Naive thymus-derived CD8-positive, alpha-beta T cell (primary cell): ENCODE data around the gene ERN1. TPM values are rescaled to one million over a fixed set of nuclear protein-coding genes. Genes with fewer than 3 reads are reported as not detected.
A peak's percentile ranks its signal among the peaks of the same experiment; 100 is the strongest.

Experiments used
- ATAC-seq, 2 donors: fragments of 150-1000 bp; cut with Tn5 transposase in 1 of 2; sonication (Bioruptor Pico), chemical (Tn5 transposase) in 1 of 2; 1 replicate in 1 of 2; 2 replicates in 1 of 2; pipeline ENCODE4 v1.10.0; 2021; ENCODE audit warnings: mild to moderate bottlenecking in 2 of 2, moderate library complexity in 2 of 2
- POLR2A ChIA-PET: fragments of 350-600 bp; sonication (Branson Sonifier 250); formaldehyde crosslinking; loops from one replicate; lab custom pipeline; 2021; ENCODE audit warnings: antibody characterized with exemption; lab: Charles Lee
- DNase-seq, 10 donors: peaks; one replicate each; pipeline versions ENCODE4 v3.0.0 to v3.0.0-alpha.2; 2020 to 2022
- H3K27ac Mint-ChIP-seq, 10 donors: one replicate each; pipeline ENCODE4 v1.8.0; 2020 to 2022; ENCODE audit warnings: mild to moderate bottlenecking in 10 of 10, mixed read lengths in 10 of 10, moderate library complexity in 4 of 10, inconsistent platforms in 1 of 10
- H3K27me3 Mint-ChIP-seq, 5 donors: one replicate each; pipeline ENCODE4 v1.8.0; 2021 to 2022; ENCODE audit warnings: mixed read lengths in 5 of 5
- H3K36me3 Mint-ChIP-seq, 3 donors: one replicate each; pipeline ENCODE4 v1.8.0; 2020 to 2022; ENCODE audit warnings: mixed read lengths in 3 of 3, mild to moderate bottlenecking in 2 of 3, inconsistent platforms in 1 of 3
- H3K4me1 Mint-ChIP-seq, 4 donors: one replicate each; pipeline ENCODE4 v1.8.0; 2021 to 2022; ENCODE audit warnings: mixed read lengths in 4 of 4
- H3K4me3 Mint-ChIP-seq, 10 donors: one replicate each; pipeline ENCODE4 v1.8.0; 2020 to 2022; ENCODE audit warnings: mild to moderate bottlenecking in 10 of 10, mixed read lengths in 10 of 10, moderate library complexity in 6 of 10, inconsistent platforms in 1 of 10
- H3K9me3 Mint-ChIP-seq, 9 donors: one replicate each; pipeline ENCODE4 v1.8.0; 2020 to 2022; ENCODE audit warnings: mixed read lengths in 9 of 9, mild to moderate bottlenecking in 3 of 9, inconsistent platforms in 1 of 9, moderate library complexity in 1 of 9
- polyA plus RNA-seq, 3 donors: library from polyadenylated mRNA; unstranded; fragments of 300-500 nt; fragmentation: Illumina TruSeq; gene quantifications; one replicate each; pipeline ENCODE4 v1.2.3, GENCODE V29; 2021
- total RNA-seq, 8 experiments: library from RNA in 2 of 8; stranded (reverse) in 2 of 8; gene quantifications; one replicate each; pipeline ENCODE4 v1.2.3 and lab custom pipeline; 2021 to 2026

Gene ERN1
- total and polyA plus RNA-seq, 5 experiments from 2014 or later = 9.3 to 24.0 (median 21.2) TPM

DNA sequence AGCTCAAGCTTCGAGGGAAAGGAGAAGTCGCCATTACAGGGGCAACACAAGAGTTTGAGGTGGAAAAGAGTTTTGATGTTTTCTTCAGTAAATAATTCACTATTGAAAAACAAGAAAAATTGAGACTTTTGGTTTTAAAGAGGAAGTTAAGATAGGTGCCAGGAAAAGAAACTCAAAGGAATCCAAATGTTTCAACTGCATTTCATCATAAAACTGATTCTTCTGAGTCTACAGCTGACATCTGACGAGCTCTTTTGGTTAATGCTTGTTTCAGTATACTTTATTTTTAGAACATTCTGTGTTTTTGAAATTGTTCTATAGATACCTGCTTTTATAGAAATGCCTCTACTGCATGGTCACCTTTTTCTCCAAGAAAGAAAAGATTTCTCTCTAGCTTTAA is 54.0 kb downstream of the ERN1 start:
- POLR2A ChIA-PET = no interaction called here
- Mint-ChIP-seq H3K27ac (peak overlapping the region in 4 of 10 donors; percentile 48 to 83 (median 66)), H3K9me3 (peaks cover 0 to 2% (median 0%) of the 10 kb centered on the region in 9 donors), H3K4me3 (no peak overlapping the region), H3K36me3 (peaks cover 12 to 48% (median 36%) of the 10 kb centered on the region in 3 donors), H3K27me3 (no peaks in the 10 kb centered on the region), H3K4me1 (peaks cover under 1 to 48% (median 7%) of the 10 kb centered on the region in 4 donors)
- DNase-seq (no peak), ATAC-seq (no peak)

DNA sequence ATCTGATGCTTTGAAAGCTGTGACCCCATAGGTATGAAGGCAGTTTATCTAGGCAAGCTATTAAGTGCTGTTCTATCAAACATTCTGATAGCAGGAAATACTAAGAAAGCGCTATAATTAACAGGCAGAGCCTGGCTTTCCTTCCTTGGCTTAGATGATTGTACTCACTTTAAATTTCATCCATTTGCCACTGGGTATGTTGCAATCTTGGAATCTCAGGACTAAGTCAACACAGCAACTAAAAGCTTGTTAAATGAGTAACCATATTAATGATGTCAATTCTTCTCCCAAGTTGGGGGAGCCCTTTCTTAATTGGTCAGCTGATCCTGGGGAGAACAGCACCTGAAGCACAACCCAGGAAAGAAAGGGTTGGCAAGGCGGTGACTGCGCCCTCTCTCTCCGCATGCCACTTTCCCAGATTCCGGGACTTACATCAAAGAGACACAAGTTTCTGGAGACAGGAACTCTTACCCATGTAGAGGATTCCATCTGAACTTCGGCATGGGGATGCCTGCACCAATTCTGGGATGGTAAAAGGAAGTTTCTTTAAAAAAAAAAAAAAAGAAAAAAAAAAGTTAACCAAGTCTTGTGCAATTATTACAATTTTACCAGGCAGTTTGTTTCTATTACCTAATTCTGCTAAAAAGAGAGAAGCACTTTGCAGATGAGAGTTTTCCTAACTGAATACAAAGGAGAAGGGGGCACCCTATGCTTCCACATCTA is 55.1 kb downstream of the ERN1 start:
- ATAC-seq = no peak
- POLR2A ChIA-PET = no interaction called here
- no peak for DNase-seq
- Mint-ChIP-seq H3K4me3 (no peak overlapping the region), H3K27me3 (no peaks in the 10 kb centered on the region), H3K36me3 (peaks cover 22 to 58% (median 47%) of the 10 kb centered on the region in 3 donors), H3K9me3 (peaks cover 3 to 13% (median 8%) of the 10 kb centered on the region in 9 donors), H3K4me1 (peaks cover 0 to 39% (median 3%) of the 10 kb centered on the region in 4 donors), H3K27ac (peak overlapping the region in 1 of 10 donors; percentile 68)

DNA sequence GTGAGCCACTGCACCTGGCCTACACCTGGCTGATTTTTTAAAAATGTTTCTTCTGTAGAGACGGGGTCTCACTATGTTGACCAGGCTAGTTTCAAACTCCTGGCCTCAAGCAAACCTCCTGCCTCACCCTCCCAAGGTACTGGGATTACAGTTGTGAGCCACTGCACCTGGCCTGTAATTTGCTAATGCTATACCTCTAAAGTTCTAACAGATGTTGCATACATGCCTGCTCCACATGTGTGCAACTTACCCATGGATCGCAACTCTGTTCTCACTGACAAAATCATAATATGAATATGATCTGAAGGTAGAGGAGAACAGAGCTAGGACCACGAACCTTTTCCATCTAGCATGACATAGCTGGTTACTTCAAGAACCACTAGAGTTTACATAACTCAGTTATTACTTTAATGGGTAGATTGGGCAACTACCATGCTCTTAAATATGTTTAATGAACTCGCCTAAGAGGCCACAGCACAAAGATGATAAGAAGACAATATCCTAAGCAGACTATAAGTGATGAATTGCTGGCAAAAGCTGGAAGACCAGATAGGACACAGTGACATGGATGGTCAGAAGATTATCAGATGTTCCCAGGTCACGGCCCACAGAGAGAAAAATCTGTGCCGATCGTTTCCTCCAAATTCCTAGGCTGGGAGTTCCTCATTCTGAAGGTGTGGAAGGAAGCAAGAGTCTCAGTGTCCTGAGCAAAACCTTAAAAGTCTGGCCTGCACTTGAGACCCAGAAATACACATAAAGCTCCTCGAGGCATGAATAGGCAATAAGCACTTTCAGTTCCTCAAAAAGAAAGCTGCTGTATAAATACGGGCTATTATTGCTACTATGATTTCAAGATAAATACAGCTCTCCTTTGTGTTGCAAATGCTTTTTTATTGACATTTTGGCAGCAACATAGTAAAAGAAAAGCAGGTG is 55.9 kb downstream of the ERN1 start:
- no peak overlapping the region for H3K4me3 Mint-ChIP-seq
- ATAC-seq = no peak
- no peaks in the 10 kb centered on the region for H3K27me3 Mint-ChIP-seq
- peaks cover 30 to 66% (median 52%) of the 10 kb centered on the region in 3 donors for H3K36me3 Mint-ChIP-seq
- H3K4me1 Mint-ChIP-seq = peaks cover 0 to 39% (median 3%) of the 10 kb centered on the region in 4 donors
- no peak for DNase-seq
- peak overlapping the region in 1 of 10 donors; percentile 68 for H3K27ac Mint-ChIP-seq
- H3K9me3 Mint-ChIP-seq = peaks cover 3 to 21% (median 15%) of the 10 kb centered on the region in 9 donors
- POLR2A ChIA-PET = no interaction called here

DNA sequence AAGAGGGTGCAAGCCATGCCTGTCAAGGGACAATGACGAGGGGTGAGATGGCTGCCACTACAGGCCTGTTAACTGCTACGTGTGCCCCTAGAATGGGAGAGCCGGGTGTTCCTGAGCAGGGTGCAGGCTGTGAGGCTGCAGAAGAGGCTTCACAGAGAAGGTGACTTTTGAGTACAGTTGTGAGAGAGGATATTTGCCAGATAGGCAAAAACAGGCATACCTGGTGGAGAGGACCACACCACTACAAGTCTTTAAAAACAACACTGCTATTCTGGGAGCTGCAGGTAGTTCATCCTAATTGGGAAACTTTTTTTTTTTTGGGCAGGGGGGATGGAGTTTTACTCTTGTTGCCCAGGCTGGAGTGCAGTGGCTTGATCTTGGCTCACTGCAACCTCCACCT is 58.8 kb downstream of the ERN1 start:
- POLR2A ChIA-PET = no interaction called here
- peak overlapping the region in 2 of 10 donors; percentile 24 to 78 for H3K27ac Mint-ChIP-seq
- H3K36me3 Mint-ChIP-seq = peaks cover 35 to 73% (median 68%) of the 10 kb centered on the region in 3 donors
- peaks cover 8 to 28% (median 15%) of the 10 kb centered on the region in 9 donors for H3K9me3 Mint-ChIP-seq
- no peak for ATAC-seq
- no peak for DNase-seq
- H3K27me3 Mint-ChIP-seq = no peaks in the 10 kb centered on the region
- no peak overlapping the region for H3K4me3 Mint-ChIP-seq
- H3K4me1 Mint-ChIP-seq = peaks cover 3 to 47% (median 20%) of the 10 kb centered on the region in 4 donors

DNA sequence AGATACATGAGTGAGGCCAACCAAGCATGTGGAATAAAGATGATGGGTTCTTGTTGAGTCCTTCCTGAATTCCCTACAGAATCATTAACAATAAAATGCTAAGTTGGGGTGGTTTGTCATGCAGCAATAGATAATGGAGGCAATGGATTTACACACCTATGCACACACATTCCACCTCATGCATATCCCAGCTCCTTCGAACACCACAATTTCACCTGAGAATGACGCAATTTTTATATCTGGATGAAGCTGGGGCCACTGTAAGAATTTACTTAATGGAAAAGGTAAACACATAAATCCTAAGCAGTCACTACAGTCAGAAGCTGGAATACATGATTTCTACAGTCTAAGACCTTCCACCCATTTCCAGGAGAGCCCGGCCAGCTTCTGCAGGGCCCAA is 59.7 kb downstream of the ERN1 start:
- DNase-seq = no peak
- H3K36me3 Mint-ChIP-seq = peaks cover 35 to 70% (median 68%) of the 10 kb centered on the region in 3 donors
- POLR2A ChIA-PET = interaction anchor here (0.6 kb wide), 1 partner anchor 58 kb away, joined by 3 read pairs; no protein-coding TSS in a partner anchor
- peak overlapping the region in 1 of 10 donors; percentile 78 for H3K27ac Mint-ChIP-seq
- H3K9me3 Mint-ChIP-seq = peaks cover 8 to 28% (median 15%) of the 10 kb centered on the region in 9 donors
- no peak for ATAC-seq
- no peak overlapping the region for H3K4me3 Mint-ChIP-seq
- peaks cover 3 to 46% (median 23%) of the 10 kb centered on the region in 4 donors for H3K4me1 Mint-ChIP-seq
- no peaks in the 10 kb centered on the region for H3K27me3 Mint-ChIP-seq

DNA sequence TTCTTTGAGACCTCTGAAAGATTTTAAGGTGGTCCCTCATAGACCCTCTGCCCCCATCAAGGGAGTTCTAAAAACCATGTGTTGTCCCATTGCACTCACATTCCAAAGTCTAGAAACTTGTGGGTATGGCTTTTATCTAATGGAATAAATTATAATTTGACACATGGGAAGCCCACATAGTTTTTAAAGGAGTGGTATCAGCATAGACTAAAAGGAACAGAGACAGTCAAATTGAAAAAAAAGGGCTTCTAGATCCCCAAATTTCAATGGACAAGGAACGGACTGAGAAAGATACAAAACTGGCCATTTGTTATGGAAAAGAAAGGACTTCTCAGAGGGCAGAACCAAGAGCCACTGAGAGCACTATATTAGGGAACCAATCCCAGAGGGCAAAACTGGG is 60.8 kb downstream of the ERN1 start:
- H3K36me3 Mint-ChIP-seq = peaks cover 35 to 75% (median 64%) of the 10 kb centered on the region in 3 donors
- ATAC-seq (no peak), DNase-seq (no peak)
- H3K4me1 Mint-ChIP-seq = peaks cover 4 to 48% (median 33%) of the 10 kb centered on the region in 4 donors
- POLR2A ChIA-PET = no interaction called here
- no peak overlapping the region for H3K4me3 Mint-ChIP-seq
- H3K27ac Mint-ChIP-seq = peak overlapping the region in 1 of 10 donors; percentile 94
- H3K9me3 Mint-ChIP-seq = peaks cover 8 to 28% (median 15%) of the 10 kb centered on the region in 9 donors
- no peaks in the 10 kb centered on the region for H3K27me3 Mint-ChIP-seq

DNA sequence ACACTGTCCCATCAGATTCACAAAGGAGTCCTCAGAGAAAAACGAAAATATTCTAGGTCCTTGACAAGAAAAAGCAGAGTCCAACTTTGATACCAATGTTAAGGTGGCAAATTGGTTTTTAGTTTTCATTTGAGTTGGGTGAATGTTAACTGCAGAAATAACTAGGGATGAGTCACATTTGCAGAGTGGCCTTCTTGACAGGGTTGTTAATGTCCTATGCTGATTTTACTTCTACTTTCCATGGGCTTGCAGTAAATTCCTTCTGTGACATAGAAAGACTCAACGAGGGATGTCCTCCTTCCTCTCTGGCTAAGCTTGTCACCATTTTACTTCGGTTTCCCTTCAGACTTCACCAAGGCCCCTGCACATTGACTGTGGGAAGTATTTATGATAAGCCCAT is 62.3 kb downstream of the ERN1 start:
- no peak for ATAC-seq
- Mint-ChIP-seq H3K4me3 (peak overlapping the region in 5 of 10 donors; percentile 8 to 73 (median 55)), H3K27ac (peak overlapping the region in 8 of 10 donors; percentile 7 to 94 (median 66)), H3K36me3 (peaks cover 35 to 72% (median 59%) of the 10 kb centered on the region in 3 donors), H3K9me3 (peaks cover 8 to 28% (median 15%) of the 10 kb centered on the region in 9 donors), H3K4me1 (peaks cover 5 to 54% (median 41%) of the 10 kb centered on the region in 4 donors), H3K27me3 (no peaks in the 10 kb centered on the region)
- POLR2A ChIA-PET = interaction anchor here (1.0 kb wide), 1 partner anchor 66 kb away, joined by 3 read pairs; no protein-coding TSS in a partner anchor
- no peak for DNase-seq

DNA sequence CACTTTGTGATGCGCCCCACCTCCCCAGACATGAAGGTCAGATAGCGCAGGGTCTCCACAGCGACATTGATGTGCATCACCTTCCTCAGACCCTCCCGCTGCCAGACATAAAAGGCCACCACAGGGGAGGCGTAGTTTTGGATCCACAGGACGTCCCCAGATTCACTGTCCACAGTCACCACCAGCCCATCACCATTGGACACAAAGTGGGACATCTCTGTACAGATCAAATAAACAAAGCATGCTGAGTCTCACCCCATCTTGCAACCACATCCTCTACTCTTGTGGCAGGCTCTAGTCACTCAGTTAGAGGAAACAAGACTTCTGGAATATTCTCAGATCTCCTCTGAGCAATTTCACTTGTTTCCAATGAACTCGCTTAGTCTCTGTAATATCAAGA is 63.2 kb downstream of the ERN1 start:
- peak in 5 of 10 donors; percentile 25 to 57 (median 31) for DNase-seq
- peaks cover 5 to 62% (median 41%) of the 10 kb centered on the region in 4 donors for H3K4me1 Mint-ChIP-seq

DNA sequence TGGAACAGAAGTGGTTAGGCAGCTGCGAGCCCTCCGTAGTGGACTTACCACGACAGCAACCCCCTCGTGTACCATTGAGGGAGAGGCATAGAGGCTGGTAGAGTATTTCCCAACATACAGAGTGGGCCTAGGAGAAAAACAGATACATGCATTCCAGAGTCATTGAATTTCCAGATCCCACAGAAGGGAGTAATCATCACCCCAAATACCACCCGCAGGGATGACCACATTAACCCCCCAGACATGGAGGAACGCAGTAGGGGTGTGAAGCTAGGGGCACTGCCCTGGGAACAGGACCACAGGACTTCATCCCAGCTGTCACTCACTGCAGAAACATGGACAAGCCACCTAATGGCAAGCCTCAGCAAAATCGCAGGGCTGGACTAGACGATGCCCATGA is 64.8 kb downstream of the ERN1 start:
- Mint-ChIP-seq H3K36me3 (peaks cover 19 to 57% (median 39%) of the 10 kb centered on the region in 3 donors), H3K4me3 (peak overlapping the region in 2 of 10 donors; percentile 41 to 73), H3K9me3 (peaks cover 3 to 20% (median 6%) of the 10 kb centered on the region in 9 donors), H3K27me3 (no peaks in the 10 kb centered on the region), H3K27ac (peak overlapping the region in 5 of 10 donors; percentile 32 to 94 (median 54)), H3K4me1 (peaks cover 4 to 77% (median 43%) of the 10 kb centered on the region in 4 donors)
- DNase-seq = no peak
- ATAC-seq = no peak
- POLR2A ChIA-PET = no interaction called here

More for the DNA sequence above, 63.2 kb downstream of the ERN1 start:
- ATAC-seq = no peak
- Mint-ChIP-seq H3K27me3 (no peaks in the 10 kb centered on the region), H3K27ac (peak overlapping the region in 9 of 10 donors; percentile 16 to 94 (median 84)), H3K36me3 (peaks cover 32 to 64% (median 49%) of the 10 kb centered on the region in 3 donors), H3K4me3 (peak overlapping the region in 7 of 10 donors; percentile 37 to 83 (median 73)), H3K9me3 (peaks cover 8 to 28% (median 15%) of the 10 kb centered on the region in 9 donors)
- POLR2A ChIA-PET = no interaction called here

DNA sequence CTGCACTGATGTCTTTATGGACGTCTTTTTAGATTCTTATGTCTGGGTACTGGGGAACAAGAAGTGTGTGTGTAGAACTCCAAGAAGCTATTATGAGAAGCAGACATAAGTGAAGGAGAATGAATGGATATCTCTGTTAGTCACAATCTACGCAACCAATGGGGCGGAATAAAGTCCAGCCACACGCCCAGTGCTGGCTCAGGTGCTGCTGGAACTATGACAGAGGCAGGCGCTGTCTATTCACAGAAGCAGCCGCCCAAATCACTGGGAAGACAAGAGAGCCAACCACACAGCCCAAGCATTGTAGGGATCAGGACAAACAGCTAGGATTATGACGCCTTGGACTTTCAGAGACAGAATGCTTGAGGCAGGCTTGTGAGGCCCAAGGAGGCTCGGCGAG is 65.6 kb downstream of the ERN1 start:
- ATAC-seq = no peak
- Mint-ChIP-seq H3K27me3 (no peaks in the 10 kb centered on the region), H3K36me3 (peaks cover 11 to 56% (median 33%) of the 10 kb centered on the region in 3 donors), H3K9me3 (peaks cover 0 to 12% (median 6%) of the 10 kb centered on the region in 9 donors), H3K4me1 (peaks cover 4 to 85% (median 45%) of the 10 kb centered on the region in 4 donors), H3K4me3 (peak overlapping the region in 2 of 10 donors; percentile 37 to 73), H3K27ac (peak overlapping the region in 7 of 10 donors; percentile 4 to 94 (median 66))
- no peak for DNase-seq
- POLR2A ChIA-PET = interaction anchor here (0.6 to 1.1 kb wide), 3 partner anchors 64 to 81 kb away, joined by 3 to 6 read pairs (median 6); partner anchors contain the start of gene ERN1

DNA sequence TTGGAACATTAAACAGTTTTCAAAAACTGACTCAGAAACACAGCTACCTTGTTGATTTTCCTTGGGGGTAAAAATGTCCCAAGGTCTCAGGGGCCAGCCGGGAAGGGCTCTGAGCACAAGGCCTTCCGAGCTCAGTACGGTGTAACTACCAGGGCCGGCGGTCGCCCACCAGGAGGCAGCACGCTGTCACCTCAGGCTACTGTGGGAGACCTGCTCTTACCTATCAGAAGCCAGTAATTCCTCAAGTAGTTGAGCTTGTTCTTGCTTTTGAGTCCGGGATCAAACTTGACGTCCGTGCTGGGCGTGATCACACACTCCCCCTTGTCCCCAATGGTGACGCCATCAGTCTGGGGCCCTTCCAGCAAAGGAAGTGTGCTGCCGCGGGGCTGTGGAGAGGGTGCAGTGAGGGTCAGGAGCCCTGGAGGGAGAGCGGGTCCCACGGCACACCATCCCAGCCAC is 66.1 kb downstream of the ERN1 start:
- H3K27me3 Mint-ChIP-seq = no peaks in the 10 kb centered on the region
- peaks cover 6 to 51% (median 28%) of the 10 kb centered on the region in 3 donors for H3K36me3 Mint-ChIP-seq
- POLR2A ChIA-PET = interaction anchor here (0.6 to 1.1 kb wide), 4 partner anchors 44 to 82 kb away, joined by 3 to 6 read pairs (median 4); partner anchors contain the start of genes ERN1 and ICAM2
- H3K27ac Mint-ChIP-seq = peak overlapping the region in 6 of 10 donors; percentile 21 to 94 (median 70)
- peak overlapping the region in 5 of 10 donors; percentile 28 to 73 (median 30) for H3K4me3 Mint-ChIP-seq
- peak in 9 of 10 donors; percentile 45 to 77 (median 51) for DNase-seq
- ATAC-seq = peak; percentile 77 to 91
- peaks cover 0 to 7% (median 4%) of the 10 kb centered on the region in 9 donors for H3K9me3 Mint-ChIP-seq
- peaks cover 4 to 85% (median 45%) of the 10 kb centered on the region in 4 donors for H3K4me1 Mint-ChIP-seq
